Stromal cell of bone marrow (primary cell): Measurements from ENCODE around the gene FOXJ2.
"Not testable (repeated sequence)": the region's sequence is repeated elsewhere in the genome, so short reads cannot be mapped to it uniquely, and the experiment has no call there.

Experiments
- DNase-seq: peaks from one replicate; pipeline ENCODE4 v3.0.0-alpha.2; 2012; ENCODE audit warnings: low read depth

The FOXJ2 gene

DNA sequence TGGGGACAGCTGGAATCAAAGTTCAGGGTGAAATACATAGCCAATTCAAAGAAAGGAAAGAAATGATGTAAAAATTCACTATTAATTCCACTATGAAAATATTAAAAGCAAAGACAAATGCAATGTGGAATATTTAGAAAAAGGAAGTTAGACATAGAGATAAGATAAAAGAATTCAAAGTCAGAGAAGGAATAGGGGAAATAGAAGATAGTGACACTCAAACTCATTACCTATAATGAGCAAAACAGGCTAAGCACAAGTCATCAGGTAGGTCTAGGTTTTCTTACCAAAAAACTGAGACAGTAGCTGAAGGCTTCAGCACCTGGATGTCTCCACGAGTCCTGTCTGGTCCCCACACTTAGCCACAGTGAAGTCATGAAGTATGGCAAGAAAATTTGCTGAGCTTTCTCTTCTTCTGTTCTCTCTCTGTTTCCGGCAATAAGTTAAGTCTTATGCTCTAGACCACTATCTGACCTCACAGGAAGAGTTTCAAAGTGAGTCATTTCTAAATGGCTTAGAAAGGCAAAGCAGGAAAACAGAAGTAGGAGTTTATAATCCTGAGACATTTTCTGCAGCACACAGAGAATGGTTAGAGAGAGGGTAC, 33.6 kb downstream of the FOXJ2 start, which contains the start of gene C3AR1:
C3AR1 (minus strand) TSS at position 369 of the 604 bp plus-strand sequence. CDS start 6,174 bp downstream, outside the sequence.
- DNase-seq, result peak; percentile 40

DNA sequence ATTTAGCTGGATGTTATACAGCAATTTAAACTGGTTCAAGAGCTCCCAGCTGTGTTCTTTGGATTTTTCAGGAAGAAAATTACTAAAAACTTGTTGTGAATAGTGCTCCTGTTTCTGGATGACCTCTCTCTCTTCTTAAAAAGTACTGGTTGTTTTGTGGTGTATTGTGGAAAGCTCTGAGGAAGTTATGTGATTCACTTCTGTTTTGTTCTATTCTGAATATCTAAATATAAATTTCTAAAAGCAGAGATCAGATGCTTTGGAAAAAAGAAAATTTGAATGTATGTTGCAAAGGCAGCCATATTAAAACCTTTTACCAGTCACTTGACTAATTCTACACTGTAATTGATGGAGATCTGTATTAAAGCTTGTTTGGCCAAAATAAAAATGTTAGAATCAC, 37.1 kb downstream of the FOXJ2 start:
- no peak for DNase-seq

DNA sequence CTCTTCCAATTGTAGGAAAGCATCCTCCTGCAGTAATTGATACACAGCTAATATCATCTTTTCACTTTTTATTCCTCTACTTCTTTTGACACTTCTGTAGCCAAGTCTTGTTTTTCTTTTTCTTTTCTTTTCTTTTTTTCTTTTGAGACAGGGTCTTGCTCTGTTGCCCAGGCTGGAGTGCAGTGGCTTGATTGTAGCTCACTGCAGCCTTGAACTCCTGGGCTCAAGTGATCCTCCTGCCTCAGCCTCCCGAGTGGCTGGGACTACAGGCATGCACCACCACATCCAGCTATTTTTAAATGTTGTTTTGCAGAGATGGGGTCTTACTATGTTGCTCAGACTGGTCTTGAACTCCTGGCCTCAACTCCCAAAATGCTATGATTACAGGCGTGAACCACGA, 39.3 kb downstream of the FOXJ2 start:
- DNase-seq, result not testable (repeated sequence)

DNA sequence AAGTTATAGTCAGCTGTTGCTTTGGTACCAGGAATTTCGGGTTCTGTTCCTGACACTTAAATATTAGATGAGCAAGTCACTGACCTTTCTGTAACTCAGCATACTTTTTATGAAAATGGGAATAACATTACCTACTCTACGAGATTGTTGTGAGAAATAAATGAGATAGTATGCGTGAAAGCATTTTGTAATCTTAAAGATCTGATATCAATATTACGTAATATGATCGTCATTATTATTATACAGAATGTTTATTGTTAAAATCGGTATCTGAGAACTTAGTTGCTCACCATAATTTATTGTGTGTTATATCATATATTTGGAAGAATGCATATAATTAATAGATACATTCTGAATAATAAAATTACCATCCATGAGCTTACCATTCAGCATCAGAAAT, 43.4 kb downstream of the FOXJ2 start:
- DNase-seq, result no peak

DNA sequence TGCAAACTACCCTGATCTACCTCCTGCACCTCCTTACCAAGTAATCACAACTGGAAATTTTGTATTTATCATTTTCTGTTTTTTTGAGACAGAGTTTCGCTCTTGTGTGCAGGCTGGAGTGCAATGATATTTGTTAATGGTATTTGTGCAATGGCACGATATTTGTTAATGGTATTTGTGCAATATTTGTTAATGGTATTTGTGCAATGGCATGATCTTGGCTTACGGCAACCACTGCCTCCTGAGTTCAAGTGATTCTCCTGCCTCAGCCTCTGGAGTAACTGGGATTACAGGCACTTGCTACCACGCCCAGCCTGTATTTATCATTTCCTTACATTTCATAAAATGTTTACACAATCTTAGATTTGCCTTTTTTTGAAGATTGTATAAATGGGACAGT, 43.9 kb downstream of the FOXJ2 start:
- DNase-seq, result no peak

DNA sequence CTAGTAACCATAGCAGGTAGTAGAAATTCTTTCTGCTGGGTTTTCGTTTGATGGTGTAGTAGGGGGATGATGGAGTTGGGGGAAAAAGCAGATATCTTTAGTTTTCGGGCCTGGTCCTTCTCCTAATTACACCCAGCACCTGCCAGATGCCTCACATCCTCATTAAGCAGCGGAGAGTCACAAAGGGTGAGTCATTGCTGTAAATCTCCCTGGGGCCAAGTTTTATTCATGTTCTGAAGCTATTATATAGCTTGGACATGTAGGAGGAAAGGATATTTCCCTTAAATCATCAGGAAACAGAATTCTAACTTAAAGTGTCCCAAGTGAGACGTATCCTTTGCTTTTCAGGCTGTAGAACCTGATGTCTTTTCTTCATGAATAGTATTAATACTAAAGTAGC, 44.7 kb downstream of the FOXJ2 start:
- peak; percentile 13 for DNase-seq

DNA sequence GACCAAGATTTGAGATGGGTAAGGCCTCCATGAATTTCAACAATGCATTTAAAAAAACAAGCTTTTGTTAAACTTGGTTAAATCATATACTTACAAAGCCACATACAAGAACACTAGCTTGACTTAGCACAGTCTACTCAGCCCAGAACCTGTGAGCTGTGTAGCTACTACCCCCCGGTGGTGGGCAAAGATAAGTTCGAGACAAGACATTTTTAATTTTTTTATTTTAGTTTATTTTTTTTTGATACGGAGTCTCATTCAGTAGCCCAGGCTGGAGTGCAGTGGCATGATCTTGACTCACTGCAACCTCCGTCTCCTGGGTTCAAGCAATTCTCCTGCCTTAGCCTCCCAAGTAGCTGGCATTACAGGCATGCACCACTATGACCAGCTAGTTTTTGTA, 45.9 kb downstream of the FOXJ2 start:
- DNase-seq, result peak; percentile 41

DNA sequence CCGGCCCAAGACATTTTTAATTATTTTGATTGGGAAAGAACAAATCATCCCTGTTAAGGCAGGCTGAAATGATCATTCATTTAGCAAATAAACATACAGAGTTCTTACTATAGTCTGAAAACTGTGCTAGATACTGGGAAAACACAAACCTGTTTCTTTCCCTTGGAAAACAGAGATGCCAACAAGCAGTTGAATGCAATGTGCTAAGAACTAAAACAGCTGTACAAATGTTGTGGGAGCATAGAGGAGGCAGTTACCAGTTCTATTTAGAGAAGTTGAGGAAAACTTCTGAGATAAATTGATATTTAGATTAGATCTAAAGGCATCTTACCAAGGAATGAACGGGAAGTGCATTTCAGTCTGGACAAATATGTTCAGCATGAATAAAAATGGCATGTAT, 46.4 kb downstream of the FOXJ2 start:
- DNase-seq, result no peak

DNA sequence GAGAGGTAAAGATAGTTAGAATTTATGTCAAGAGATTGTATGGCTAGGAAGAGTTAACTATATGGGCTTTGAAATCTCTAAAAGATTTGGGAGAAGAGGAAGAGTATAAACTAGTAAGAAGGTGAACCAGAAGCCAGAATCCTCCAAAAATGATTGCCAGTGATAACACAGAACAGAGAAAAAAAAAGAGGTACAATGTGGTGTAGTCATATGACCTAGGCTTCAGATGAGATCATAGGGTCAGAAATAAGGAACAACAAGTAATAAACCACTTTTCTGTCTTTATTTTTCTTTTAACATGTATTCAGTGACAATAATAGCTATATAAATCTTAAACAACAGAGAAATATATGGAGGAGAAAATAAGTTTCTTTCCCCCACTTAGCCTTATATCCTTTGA, 47.6 kb downstream of the FOXJ2 start:
- no peak for DNase-seq

DNA sequence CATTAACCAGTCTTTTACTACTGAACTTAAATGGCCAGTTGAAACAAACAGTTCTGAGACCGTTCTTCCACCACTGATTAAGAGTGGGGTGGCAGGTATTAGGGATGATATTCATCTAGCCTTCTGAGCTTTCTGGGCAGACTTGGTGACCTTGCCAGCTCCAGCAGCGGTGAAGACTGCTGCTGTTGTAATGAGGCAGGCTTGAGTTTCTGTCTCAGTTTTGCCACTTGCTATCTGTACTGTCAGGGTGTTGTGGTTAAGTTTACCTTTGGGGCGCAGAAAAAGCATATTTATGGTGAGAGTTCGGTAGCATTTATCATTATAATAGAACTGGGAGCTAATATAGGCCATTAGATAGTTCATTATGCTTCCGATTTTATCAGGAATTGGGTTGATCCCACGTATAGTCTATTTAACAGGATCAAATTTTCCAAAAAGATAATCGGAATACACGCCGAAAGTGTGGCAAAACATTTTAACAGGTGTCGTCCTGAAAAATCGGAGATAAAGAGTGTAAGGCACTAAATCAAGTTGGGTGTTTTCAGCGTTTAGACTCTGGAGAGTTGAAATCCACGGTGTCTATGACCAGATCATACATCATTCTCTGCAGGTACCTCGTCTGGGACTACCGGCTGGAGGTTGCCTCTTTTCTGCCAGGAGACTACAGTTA, 48.9 kb downstream of the FOXJ2 start:
- peak; percentile 2 for DNase-seq

DNA sequence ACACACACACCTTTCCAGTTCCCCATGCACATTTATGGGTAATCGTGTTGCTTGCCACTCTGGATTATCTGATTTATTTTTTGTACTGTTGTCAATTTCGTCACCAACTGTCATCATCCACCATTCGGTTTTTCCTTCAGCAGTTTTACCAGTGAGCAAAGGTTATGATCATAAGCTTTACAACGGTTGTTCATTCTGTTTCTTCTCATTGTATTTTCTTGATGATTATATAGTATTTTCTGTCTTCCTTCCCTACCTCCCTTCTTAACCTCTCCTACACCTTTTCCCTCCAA, 50.2 kb downstream of the FOXJ2 start:
- DNase-seq, result no peak

DNA sequence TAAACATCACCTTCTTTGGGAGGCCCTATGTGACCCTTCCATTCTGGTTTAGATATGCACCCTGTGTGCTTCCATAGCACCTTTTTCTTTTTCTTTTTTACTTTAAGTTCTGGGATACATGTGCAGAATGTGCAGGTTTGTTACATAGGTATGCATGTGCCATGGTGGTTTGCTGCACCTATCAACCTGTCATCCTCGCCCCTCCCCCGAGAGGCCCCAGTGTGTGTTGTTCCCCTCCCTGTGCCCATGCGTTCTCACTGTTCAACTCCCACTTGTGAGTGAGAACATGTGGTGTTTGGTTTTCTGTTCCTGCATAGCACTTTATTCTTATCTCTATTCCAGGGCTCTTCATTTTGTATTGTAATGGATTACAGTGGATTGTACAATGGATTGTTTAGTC, 51.8 kb downstream of the FOXJ2 start:
- not testable (repeated sequence) for DNase-seq

DNA sequence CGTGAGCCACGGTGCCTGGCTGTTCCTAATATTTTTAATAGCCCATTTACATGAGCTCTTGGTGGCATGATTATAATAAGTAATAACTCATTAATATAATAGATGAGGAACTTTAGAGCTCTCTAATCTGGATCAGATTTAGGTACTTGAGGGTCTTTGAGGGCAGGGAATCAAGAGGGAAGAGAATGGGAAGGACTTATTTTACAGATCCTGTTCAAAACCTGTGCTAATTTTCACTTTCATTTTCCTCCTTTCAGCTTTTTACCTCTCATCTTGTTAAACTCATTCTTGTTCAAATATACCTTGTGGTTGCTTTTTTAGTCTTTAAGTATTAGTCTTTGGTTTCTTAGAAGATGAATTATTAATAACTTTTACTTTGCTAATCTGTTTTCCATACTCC, 55.1 kb downstream of the FOXJ2 start:
- no peak for DNase-seq

DNA sequence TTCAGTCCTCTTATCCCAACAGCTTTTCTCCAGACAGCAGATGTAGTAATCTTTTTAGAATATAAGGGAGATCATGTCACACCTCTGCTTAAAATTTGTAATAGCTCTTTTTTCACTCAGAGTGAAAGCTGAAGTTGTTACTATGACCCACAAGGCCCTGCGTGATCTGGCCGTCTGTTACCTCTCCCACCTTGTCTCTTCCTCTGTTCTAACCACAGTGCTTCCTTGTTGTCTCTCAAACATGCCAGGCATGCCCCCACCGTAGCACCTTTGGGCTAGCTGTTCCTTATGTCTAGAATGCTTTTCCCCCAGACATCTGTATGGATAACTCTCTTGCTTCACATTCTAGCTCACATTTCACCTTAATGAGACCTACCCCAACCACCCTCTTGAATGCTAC, 56.1 kb downstream of the FOXJ2 start:
- DNase-seq, result no peak

DNA sequence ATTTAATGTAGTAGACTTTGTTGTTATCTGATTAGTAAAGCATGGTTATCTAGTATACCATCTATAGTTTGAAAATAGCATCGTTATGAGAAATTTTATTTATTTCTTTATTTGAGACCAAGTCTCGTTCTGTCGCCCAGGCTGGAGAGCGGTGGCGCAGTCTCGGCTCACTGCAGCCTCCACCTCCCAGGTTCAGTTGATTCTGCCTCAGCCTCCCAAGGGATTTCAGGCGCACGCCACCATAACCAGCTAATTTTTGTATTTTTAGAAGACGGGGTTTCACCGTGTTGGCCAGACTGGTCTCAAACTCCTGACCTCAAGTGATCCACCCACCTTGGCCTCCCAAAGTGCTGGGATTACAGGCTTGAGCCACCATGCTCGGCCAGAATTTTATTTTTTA, 56.8 kb downstream of the FOXJ2 start:
- not testable (repeated sequence) for DNase-seq

DNA sequence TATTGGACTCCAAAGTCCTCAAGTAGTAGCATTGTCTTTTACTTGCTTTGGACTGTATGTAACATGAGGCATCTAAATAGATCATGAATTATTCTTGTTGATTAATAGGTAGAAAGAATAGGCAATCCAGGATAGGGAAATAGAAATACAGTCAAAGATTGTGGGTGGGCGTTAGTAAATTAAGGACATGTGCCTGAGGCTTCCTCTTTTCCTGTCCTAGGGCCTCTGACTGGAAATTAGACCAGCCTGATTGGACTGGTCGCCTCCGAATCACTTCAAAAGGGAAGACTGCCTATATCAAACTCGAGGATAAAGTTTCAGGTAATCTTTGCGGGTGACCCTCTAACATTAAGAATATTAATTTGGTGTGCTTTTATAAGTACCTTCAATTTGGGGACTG, 57.2 kb downstream of the FOXJ2 start:
- DNase-seq, result no peak

DNA sequence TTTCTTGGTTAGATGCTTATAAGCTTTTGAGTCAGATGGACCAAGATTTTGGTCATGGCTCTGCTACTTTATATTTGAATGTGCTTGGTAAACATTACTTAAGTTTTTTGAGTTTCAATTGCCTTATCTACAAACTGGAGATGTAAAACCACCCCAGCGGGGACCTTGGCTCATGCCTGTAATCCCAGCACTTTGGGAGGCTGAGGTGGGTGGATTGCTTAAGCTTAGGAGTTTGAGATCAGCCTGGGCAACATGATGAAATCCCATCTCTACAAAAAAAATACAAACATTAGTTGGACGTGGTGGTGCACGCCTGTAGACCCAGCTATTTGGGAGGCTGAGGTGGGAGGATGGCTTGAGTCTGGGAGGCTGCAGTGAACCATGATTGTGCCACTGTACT, 60.8 kb downstream of the FOXJ2 start:
- DNase-seq, result no peak

DNA sequence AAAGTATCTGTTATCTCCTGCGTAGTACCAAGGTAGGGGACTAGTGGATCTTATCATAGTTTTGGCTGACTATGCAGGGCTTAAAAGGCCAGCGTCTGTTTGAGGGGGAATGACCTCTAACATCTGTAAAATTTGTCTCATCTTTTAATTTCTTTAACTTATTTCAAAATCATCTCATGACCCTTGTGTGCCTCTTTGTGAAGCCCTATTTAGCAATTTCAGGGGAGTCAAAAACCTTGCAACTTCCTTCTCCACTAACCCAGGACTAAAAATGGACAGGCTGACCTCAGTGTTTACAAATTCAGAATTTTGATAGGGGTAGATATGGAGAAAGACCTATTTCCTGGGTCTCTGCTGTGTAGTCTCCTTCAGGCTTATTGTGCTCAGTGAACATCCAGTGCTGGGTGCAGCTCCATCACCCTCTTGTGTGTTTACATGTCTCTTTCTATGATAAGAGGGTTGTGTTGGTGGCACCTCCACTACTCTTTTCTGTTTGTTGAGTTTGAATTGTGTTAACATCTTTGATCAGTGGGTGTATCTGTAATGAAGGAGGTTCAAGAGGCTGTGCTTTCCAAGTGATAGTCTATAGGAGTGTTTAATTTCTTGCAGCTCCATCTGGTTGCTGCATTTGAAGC, 63.9 kb downstream of the FOXJ2 start:
- no peak for DNase-seq

DNA sequence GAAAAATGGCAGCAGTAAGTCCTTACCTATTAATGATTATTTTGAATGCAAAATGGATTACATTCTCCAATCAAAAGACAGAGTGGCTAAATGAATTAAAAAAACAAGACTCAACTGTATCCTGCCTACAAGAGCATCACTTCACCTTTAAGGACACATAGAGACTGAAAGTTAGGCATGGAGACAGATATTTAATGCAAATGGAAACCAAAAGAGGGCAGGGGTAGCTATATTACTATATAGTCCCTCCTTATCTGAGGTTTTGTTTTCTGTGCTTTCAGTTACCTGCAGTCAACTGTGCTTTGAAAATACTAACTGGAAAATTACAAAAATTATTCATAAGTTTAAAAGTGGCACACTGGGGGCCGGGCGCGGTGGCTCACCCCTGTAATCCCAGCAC, 66.7 kb downstream of the FOXJ2 start:
- no peak for DNase-seq
